ENCODE measurements around the gene FHIT.

FHIT gene

DNA sequence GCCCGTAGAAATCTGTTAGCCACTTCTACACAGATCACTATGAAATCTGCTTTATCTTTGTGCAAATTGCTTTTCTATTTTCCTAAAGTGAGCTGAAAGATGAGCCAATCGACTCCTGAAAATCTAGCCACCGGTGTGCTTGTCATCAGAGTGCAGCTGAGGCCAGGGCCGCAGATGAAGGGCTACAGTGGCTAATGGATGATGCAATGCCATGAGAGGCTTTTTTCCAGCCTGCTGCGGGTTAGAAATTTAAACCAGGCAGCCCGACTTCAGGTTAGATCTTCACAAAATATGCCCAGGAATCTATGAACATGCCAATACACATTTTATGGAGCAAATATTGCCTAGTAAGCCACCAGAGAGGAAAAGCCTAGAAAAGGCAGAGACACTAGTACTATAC is 1253.2 kb downstream of the FHIT start:
- no peak for DNase-seq

DNA sequence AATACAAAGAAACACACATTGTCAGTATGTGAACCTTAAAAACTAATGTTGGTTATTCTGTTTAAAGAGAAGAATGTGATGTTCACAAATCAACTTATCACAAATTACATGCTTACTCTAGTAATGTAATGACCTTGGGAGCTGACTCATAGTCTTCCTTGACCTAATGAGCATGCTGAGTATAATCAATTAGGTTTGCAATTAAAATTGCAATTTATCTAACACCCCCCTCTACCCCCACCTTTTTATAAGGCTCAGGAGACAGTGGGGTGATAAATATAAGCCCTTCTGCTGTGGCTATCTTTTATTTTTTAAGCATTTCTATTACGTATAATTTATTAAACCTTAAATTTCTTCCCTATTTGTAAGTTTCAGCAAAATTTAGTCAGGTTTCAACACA is 1253.7 kb downstream of the FHIT start:
- DNase-seq = no peak

DNA sequence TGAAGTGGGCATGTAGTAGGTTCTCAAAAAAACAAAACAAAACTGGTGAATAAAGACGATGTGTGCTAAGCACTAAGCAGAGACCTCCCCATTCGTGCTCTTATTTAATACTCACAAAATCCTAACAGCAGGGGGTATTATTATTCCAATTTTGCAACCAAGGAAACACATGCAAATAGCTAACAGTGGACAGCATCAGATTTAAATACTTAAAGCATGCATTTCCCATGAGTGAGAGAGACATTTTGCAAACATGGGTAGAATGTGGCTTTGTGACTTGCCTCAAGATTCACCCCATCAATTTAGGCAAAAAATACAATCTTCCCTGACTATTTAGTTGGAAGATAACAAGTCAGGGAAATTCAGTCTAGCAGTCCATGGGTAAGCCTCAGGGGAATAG is 1255.2 kb downstream of the FHIT start:
- DNase-seq = peak; percentile 10

DNA sequence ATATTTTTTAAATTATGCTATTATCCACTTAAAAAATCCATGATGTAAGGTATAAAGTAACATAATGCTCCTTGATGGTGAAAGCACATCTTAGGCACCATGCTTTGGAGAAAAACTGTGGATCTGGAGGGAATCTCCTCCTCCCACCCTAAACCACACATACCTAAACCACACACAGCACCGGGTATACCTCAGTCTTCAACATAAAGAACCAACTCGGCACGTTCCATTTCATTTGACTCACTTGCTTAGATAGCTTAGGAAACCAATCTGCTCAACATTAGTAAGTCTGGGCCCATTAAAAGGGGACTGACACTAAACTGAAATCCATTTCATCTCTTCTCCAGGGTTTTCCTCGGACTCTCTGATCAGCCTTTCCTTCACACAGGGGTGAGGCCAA is 1255.7 kb downstream of the FHIT start:
- no peak for DNase-seq

DNA sequence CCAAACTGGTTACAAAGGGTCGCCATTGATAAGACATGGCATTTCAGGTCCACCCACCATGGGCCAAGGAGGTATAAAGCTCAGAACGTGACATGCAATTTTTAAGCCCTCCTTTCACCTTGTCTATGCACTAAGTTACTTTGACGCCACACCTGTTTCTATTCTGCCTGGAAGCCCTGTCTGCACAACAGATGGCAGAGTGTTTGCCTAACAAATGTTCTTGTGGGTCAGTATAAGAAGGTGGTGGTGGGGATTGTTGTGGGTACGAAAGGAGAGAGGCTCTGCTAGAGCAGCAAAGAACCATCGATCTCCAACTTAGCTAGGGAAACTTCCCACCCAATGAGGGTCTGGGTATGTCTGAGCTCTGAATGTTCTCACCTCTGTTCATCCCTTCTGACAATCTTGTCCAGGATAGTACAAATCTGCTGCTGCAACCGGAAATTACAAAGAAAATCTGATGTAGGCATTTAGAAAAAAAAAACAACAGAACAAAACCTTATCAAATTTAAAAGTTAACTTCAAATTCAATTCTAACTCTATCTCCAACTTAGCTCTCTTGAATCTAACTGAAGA is 1256.4 kb downstream of the FHIT start:
- DNase-seq = no peak

DNA sequence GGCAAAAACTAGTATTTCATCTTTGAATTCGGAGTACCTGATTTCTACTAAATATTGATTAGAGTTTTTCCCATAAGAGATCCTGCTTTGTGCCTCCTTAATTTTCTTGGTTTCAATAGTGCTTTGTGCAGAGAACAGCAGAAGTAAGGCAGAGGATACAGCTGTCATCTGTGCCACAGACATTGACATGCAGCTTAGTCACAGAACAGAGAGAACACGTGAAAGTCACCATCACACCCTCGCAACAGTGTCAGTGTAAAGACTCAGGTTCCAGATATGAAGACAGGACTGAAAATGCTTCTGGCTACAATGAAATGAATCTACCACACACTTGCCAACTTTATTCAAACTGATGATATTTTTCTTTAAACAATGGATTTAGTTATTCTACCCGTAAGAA is 1258.7 kb downstream of the FHIT start:
- no peak for DNase-seq

DNA sequence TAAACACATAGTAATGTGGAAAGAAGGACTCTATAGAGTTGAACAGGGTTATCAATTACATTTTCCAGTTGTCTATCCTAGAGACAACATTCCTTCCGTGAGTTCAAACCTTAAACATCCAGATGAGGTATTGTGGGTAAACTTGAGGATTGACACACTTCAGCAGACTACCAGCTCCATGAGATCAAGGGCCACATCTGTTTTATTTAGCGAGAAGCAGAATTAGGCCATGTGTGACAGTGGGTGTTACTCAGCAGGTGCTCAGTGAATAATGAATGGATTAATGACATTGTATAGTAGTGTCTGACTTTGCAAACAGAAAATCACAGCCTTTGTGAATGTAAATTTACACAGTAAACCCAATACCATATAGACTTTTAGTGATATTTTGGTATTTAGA is 1260.3 kb downstream of the FHIT start:
- no peak for DNase-seq

DNA sequence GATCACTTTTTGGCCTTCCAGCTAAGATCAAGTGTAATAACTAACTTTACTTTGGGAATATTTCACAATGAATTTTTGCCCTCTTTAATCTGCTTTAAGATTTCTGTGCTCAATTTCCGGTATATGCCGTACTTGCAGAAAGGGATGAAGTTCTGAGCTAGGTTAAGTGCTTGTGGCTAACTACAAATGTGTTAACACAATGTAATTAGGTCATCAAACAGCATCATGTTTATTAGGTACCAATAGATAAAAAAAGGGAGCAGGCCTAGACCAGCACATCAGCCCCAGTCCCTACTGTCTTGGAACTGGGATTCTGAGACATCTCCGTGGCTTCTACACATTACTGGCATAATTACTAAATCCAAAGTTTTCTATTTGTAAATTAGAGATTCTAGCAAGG is 1268.7 kb downstream of the FHIT start:
- DNase-seq = no peak

DNA sequence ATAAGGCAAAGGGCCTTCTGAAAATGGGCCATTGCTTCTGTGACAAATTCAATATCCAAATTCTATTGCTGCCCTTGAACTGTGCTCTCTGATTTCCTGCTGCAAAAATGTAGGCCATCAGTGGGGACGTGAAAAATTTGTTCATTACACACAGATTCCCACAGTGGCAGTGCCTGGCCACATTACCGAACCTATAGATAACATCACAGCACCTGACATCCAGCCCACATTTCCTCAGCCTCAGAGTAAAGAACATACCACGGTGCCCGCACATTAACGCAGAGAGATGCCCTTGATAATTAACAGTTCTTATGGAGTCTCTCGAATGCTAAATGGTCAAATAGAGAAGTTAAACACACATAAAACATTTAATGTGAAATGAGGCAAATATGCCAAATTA is 1269.9 kb downstream of the FHIT start:
- DNase-seq = no peak

DNA sequence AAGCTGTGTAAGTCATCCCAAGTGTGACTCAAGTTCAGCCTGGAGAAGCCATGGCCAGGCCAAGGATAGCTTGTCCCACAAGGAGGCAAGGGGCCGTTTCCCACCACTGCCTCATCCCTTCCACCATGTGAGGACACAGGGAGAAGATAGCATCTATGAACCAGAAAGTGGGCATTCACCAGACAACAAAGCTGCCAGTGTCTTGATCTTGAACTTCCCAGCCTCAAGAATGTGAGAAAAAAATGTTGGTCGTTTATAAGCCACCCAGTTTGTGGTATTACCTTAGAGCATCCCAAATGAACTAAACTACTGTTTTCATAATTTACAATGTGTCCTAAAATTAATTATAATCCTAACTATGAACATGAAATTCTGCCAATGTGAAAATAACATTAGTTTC is 1270.7 kb downstream of the FHIT start:
- DNase-seq = no peak

DNA sequence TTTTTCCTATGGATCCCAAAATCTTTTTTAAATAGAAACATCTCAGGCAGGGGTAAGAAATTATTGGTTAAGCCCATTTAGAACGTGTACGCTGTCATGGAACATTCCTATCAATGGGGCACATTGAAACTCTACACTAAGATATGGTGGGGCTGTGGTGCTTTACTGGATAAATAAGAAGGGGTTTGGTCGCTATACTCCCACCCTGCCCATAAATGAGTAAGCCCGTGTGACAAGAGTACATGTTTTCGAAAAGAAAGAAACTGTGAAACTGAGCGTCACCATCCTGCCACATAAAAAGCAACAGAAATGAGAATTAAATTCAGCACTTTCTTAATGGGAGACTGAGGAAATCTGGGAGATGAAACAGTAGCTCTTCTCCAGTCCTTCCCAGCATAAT is 1271.7 kb downstream of the FHIT start:
- no peak for DNase-seq

DNA sequence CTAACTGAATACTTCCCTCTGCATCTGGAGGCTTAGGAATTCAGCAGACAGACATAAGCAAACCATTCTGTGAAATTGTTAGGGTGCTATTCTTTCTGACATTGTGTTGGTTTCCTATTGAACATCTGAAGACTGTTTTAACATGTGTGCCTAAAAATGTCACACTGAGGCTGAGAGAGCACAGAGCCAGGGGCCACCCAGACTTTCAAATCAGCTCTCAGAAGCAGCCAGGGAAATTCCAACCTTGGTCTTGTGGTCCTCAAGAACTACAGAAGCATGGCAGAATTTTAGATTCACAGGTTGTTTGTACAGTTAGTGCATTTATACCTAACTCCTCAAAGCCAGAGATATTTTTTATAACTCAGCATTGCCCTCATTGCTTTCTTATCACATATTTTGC is 1272.3 kb downstream of the FHIT start:
- DNase-seq = no peak

DNA sequence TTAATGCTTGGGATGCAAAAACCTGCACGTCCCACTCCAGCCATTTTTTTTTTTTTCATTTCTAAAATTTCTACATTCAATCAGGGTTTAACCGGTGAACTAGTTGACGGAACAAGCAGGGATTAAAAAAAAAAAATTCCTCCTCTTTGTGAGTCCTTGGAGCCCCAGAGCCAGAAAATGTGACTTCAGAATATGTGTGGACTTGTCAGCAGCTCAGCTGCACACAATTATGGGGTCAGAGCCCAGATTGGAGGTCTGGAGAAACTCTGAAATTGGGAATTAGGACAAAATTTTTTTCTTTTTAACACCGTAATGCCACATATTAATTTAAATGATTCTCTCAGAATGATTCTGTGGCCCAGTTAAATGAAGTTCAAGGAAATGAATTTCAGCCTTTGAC is 1280.5 kb downstream of the FHIT start:
- DNase-seq = no peak

DNA sequence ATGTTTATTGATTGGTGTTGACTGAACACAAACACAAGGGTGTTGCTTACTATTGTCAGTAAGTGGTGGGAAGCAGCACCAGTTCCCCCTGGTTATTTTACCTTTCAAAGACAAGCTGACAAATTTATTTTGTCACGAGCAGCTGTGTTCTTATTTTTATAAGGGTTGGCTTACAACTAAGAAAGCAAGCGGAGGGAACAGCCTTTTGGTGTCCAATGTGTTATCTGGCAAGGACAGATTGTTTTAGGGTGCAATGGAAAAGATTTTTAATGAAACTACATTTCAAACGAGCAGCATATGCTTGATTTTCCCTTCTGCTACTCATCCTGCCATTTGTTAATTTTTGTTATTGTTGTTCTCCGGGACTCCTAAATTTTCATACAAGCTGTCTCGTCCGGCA is 1280.9 kb downstream of the FHIT start:
- DNase-seq = no peak

DNA sequence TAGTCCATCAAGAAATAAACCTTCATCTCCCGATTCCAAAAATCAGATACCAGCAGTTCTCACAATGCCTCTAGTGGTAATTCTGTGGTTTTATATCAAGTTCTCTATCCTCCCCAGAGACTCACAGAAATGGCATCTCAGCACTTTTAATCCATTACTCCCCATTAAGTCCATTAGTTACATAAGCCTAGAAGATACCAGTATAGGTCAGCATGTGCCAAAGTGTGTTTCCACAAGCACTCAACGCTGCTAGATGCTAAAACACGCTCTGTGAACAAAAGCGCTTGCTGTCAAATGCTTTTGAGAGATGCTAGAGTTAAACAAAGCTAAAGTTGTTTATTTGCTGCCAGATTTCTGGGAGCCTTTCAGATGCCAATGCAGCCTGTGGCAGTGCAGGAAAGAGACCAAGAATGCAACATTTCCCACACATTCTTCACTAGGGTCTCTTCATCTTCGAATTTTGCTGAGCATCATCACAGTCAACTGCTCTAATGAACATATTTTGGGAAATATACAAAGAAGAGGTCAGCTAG is 1282.7 kb downstream of the FHIT start:
- DNase-seq = no peak

DNA sequence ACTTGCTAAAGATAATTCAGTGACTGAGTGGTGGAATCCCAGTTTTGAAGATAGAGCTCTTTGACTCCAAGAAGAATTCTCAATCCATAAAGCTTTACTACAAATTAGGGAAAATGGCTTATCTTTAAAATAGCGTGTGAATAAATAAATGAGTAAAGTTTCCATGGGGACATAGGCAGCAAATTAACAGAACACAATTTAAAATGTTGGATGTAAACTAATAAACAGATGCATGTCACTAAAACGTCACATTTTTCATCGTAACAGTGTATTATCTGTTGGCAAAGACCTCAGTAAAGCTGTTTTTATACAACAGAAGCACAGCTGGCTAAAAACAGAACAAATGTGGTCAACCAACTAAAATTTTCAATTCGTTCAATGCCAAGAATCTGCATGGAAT is 1287.6 kb downstream of the FHIT start:
- no peak for DNase-seq

DNA sequence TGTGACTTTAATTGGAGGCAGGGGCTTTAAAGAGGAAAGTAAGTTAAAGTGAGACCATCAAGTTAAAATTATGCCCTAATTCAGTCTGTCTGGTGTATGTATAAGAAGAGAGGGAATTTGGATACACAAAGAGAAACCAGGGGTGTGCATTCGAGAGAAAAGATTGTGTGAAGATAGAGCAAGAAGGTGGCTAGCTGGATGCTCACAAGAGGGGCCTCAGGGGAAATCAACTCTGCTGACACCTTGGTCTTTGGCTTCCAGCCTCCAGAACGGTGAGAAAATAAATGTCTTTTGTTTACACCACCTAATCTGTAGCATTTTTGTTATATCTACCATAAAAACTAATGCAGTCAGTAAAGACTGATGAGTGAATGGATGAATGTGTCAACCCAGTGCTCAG is 1294.1 kb downstream of the FHIT start:
- no peak for DNase-seq

DNA sequence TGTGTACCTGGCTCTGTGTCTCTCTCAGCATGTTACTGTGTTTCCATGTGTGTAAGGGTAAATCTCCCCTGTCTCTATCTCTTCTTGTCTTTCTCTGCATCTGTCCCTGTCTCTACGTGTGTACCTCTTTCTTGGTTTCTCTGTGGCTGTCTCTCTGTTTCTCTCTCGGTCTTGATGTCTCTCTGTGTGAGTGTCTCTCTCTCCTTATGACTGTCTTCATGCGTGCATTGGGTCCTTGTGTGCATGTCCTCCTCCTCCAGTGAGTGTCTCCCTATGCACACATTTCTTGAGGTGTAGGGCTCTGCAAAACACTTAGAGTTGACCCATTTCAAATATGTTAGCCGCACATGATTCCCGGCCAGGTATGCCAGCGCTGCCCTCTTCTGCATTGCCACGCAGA is 1298.1 kb downstream of the FHIT start:
- no peak for DNase-seq

DNA sequence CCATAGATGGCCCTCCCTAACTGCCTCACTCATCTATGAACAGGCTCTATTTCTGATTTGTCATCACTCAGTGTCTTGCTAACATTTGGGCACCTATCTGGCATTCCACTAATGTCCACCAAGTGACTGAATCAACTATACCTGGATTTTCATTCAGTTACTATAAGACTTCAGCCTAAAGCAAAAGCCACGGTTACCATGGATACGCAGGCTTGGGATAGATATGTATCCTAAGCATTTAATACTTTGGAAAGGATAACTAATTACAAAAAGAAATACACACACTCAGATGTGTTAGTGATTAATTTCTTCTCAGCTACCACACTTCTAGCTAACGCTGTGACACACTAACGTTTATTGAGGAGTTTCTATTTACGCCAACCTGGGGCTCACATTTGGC is 1301.9 kb downstream of the FHIT start:
- no peak for DNase-seq

DNA sequence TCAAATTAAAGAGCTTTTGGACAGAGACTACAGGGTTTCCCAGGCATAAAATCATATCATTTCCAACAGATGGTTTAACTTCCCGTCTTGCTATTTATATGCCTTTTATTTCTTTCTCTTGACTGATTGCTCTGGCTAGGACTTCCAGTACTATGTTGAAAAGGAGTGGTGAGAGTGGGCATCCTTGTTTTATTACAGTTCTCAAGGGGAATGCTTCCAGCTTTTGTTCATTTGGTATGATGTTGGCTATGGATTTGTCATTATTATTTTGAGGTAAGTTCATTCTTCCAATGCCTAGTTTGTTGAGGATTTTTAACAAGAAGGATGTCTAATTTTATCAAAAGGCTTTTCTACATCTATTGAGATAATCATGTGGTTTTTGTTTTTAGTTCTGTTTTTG is 1304.9 kb downstream of the FHIT start:
- no peak for DNase-seq

DNA sequence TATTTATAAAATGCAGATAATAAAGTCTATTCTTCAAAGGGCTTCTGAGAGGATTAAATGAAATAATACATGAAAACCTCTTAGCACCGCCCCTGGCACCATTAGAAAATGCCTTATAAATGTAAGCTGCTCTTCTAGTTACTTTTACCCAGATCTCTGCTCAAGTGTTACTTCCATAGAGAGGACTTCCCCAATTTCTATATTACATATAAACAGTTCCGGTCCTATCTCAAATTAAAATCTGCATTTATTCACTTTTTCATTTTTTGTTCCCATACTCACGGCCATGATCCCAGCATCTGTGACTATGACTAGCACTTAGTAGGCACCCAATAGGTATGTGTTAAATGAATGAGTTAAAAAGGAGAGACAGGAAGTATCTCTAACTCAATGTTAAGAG is 1310.5 kb downstream of the FHIT start:
- no peak for DNase-seq

DNA sequence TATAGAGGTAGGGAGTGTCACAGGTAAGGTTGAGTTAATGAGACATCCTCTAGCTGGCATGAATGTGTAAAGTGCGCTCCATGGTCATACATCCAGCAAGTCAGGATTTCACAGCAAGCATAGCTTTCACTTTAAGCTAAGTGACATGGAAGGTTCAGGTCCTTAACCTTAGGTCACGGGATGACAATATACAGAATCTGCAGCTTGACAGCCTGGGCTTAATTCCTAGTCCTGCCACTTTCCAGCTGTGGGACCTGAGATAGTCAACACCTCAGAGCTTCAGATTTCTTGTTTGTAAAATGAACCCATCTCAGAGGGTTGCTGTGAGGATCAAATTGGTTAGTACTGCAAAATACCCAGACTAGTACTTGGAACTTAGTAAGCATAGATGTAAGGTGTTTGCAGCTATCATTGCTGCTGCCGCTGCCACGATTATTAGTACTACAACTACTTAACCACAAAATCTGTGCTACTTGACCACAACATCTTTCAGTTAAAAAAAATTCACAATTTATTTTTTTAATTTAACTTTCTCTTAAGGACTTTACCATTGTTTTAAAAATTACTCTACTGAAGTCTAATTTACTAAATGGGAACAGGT is 1311.3 kb downstream of the FHIT start:
- DNase-seq = no peak

DNA sequence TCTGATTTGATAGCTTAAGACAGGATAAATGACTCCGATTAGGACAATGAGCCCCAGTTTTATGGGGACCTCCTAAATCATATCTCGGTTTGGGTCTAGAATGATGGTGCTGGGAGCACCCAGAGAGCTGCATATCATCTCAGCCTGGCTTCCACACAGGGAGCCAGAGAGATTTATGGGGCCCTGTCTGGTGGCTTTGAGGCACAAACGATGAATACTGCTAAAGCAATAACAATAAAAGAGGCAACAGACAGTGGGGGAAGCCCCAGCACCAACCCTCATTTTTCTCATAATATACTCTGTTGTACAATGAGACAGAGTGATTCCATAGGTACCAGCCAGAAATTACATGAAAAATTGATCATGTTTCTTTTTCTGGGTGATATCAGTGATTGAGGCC is 1312.4 kb downstream of the FHIT start:
- DNase-seq = no peak

DNA sequence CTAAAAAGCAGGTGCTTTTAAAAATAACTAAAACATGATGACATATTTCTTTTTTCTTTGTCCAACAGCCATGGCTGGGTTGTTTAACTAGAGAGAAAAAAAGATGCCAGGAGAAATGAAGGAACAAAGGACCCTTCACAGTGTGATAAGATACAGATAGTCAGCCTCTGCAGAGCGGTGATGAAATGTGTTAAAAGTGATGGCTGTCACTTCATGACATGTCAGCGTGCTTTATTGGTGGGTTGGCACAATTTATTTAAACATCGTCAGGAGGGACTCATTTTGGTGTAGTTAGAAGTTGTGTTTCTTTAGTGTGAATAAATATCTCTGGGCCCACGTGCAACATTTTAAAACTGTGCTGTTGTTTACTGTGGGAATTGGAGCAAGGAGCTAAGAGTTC is 1314.1 kb downstream of the FHIT start:
- DNase-seq = no peak

DNA sequence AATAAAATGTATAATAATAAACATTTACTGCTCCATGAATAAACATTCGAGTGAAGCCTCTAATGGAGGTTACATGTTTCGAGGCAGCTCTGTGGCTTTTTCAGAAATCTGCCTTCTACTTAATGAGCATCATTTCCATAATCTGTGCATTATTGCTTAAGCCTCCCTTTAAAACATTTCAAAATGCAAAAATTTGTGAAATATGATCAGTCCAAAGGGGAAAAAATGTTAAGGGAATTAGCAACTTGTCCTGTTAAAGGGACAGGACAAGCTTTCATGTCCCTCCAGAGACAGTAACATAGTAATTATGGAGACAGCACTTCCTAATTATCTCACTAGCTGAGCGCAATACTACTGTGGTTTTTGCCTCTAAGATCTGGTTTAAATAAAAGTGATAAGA is 1314.8 kb downstream of the FHIT start:
- DNase-seq = peak; percentile 40

All from NCI-H1048 (cell line).